22Rv1 (cell line): ENCODE measurements around the gene AFM.

Experiments
- H3K27ac ChIP-seq: fragments of 450-650 bp; 2 replicates; pipeline ENCODE4 v1.5.1; 2017
- CTCF ChIP-seq: fragments of 450-650 bp; IDR thresholded peaks from 2 replicates; pipeline ENCODE4 v1.5.1; 2017; ENCODE audit warnings: mild to moderate bottlenecking
- ZFX ChIP-seq: fragments of 450-650 bp; IDR thresholded peaks from 2 replicates; pipeline ENCODE4 v1.6.1; 2017; ENCODE audit warnings: antibody characterized with exemption, borderline replicate concordance

Gene AFM

GRCh38 chr4:73450398-73451004, 31.0 kb upstream of the AFM start:
- TF ChIP-seq ZFX (no peak), CTCF (no peak)
- no peak overlapping the region for H3K27ac ChIP-seq

GRCh38 chr4:73451404-73451803, 30.1 kb upstream of the AFM start:
- TF ChIP-seq ZFX (no peak), CTCF (no peak)
- H3K27ac ChIP-seq, result no peak overlapping the region

- H3K27ac ChIP-seq, result no peak overlapping the region
- TF ChIP-seq CTCF (no peak), ZFX (no peak)
Observed at GRCh38 chr4:73451981-73452747, 29.4 kb upstream of the AFM start.

- no peak overlapping the region for H3K27ac ChIP-seq
- TF ChIP-seq ZFX (no peak), CTCF (no peak)
Observed at GRCh38 chr4:73452953-73453700, 28.4 kb upstream of the AFM start.

- TF ChIP-seq CTCF (no peak), ZFX (no peak)
Observed at GRCh38 chr4:73453701-73454005, 27.9 kb upstream of the AFM start.

GRCh38 chr4:73454920-73455319, 26.6 kb upstream of the AFM start:
- H3K27ac ChIP-seq, result no peak overlapping the region
- no peak for TF ChIP-seq ZFX
- no peak for TF ChIP-seq CTCF

More at GRCh38 chr4:73453701-73454005, 27.9 kb upstream of the AFM start:
- no peak overlapping the region for H3K27ac ChIP-seq
